H9 (cell line): ENCODE data around the gene PCDH9. TPM values are rescaled to one million over a fixed set of nuclear protein-coding genes. Genes with fewer than 3 reads are reported as not detected.

Source experiments
- DNase-seq: peaks from one replicate; pipeline ENCODE4 v3.0.0-alpha.2; 2017
- H2AFZ ChIP-seq: one replicate; pipeline ENCODE4 v1.6.1; 2013; ENCODE audit warnings: mild to moderate bottlenecking, low read length, control low read depth, moderate library complexity
- H2AK5ac ChIP-seq: 2 replicates; pipeline ENCODE4 v1.6.1; 2013; ENCODE audit warnings: low read length, control low read depth, mixed read lengths; ENCODE audit not compliant: insufficient read length
- H2BK120ac ChIP-seq: one replicate; pipeline ENCODE4 v1.6.1; 2013; ENCODE audit warnings: low read depth, mild to moderate bottlenecking, low read length, control low read depth, inconsistent platforms; ENCODE audit not compliant: poor library complexity, severe bottlenecking
- H2BK12ac ChIP-seq: 2 replicates; pipeline ENCODE4 v1.6.1; 2013; ENCODE audit warnings: low read length, control low read depth, mixed read lengths, low read depth; ENCODE audit not compliant: insufficient read length
- H2BK15ac ChIP-seq: 2 replicates; pipeline ENCODE4 v1.6.1; 2013; ENCODE audit warnings: low read depth, low read length, control low read depth
- H2BK20ac ChIP-seq: one replicate; pipeline ENCODE4 v1.6.1; 2013; ENCODE audit warnings: low read depth, mild to moderate bottlenecking, low read length, control low read depth, inconsistent platforms; ENCODE audit not compliant: poor library complexity, severe bottlenecking
- H2BK5ac ChIP-seq: 2 replicates; pipeline ENCODE4 v1.6.1; 2013; ENCODE audit warnings: low read length, control low read depth, mixed read lengths; ENCODE audit not compliant: insufficient read length
- H3K14ac ChIP-seq: 2 replicates; pipeline ENCODE4 v1.6.1; 2013; ENCODE audit warnings: low read length, control low read depth; ENCODE audit not compliant: insufficient read depth
- H3K18ac ChIP-seq: 2 replicates; pipeline ENCODE4 v1.6.1; 2013; ENCODE audit warnings: low read depth, mild to moderate bottlenecking, mixed read lengths, low read length, control low read depth; ENCODE audit not compliant: insufficient read length
- H3K23ac ChIP-seq: 2 replicates; pipeline ENCODE4 v1.6.1; 2013; ENCODE audit warnings: low read length, control low read depth, mixed read lengths, low read depth; ENCODE audit not compliant: insufficient read length
- H3K23me2 ChIP-seq: 2 replicates; pipeline ENCODE4 v1.6.1; 2013; ENCODE audit warnings: low read depth, mild to moderate bottlenecking, mixed read lengths, low read length, control low read depth; ENCODE audit not compliant: insufficient read length, poor library complexity, severe bottlenecking
- H3K27ac ChIP-seq: 2 replicates; pipeline ENCODE4 v1.5.1; 2013; ENCODE audit warnings: low read length, control low read depth, mixed read lengths, low read depth; ENCODE audit not compliant: insufficient read length
- H3K27me3 ChIP-seq: 2 replicates; pipeline ENCODE4 v1.6.1; 2013; ENCODE audit warnings: low read length, control low read depth, inconsistent platforms; ENCODE audit not compliant: insufficient read depth
- H3K4ac ChIP-seq: 2 replicates; pipeline ENCODE4 v1.6.1; 2013; ENCODE audit warnings: low read depth, mild to moderate bottlenecking, control low read depth, inconsistent platforms, low read length, moderate library complexity
- H3K4me1 ChIP-seq: 2 replicates; pipeline ENCODE4 v1.6.1; 2013; ENCODE audit warnings: low read length, control low read depth, inconsistent platforms; ENCODE audit not compliant: insufficient read depth
- H3K4me2 ChIP-seq: 2 replicates; pipeline ENCODE4 v1.6.1; 2013; ENCODE audit warnings: low read length, control low read depth, mixed read lengths; ENCODE audit not compliant: insufficient read length, insufficient read depth
- H3K56ac ChIP-seq: 2 replicates; pipeline ENCODE4 v1.6.1; 2013; ENCODE audit warnings: low read depth, mild to moderate bottlenecking, mixed read lengths, low read length, control low read depth; ENCODE audit not compliant: insufficient read length
- H3K79me1 ChIP-seq: 2 replicates; pipeline ENCODE4 v1.6.1; 2013; ENCODE audit warnings: low read depth, mild to moderate bottlenecking, moderate library complexity, low read length, control low read depth, inconsistent platforms; ENCODE audit not compliant: insufficient read depth, poor library complexity, severe bottlenecking
- H3K79me2 ChIP-seq: 2 replicates; pipeline ENCODE4 v1.6.1; 2013; ENCODE audit warnings: low read length, control low read depth, inconsistent platforms; ENCODE audit not compliant: insufficient read depth
- H3K9ac ChIP-seq: 2 replicates; pipeline ENCODE4 v1.6.1; 2013; ENCODE audit warnings: low read length, control low read depth, mixed read lengths; ENCODE audit not compliant: insufficient read length; ENCODE audit errors: extremely low read depth
- H3K9me3 ChIP-seq: one replicate; pipeline ENCODE4 v1.6.1; 2013; ENCODE audit warnings: low read depth, low read length, inconsistent platforms; ENCODE audit not compliant: control insufficient read depth
- H3T11ph ChIP-seq: one replicate; pipeline ENCODE4 v1.6.1; 2013; ENCODE audit warnings: mild to moderate bottlenecking, low read length, control low read depth, inconsistent platforms
- H4K20me1 ChIP-seq: one replicate; pipeline ENCODE4 v1.6.1; 2013; ENCODE audit not compliant: control insufficient read depth, insufficient read length, insufficient read depth
- H4K5ac ChIP-seq: 2 replicates; pipeline ENCODE4 v1.6.1; 2013; ENCODE audit warnings: low read depth, mild to moderate bottlenecking, mixed read lengths, low read length, control low read depth; ENCODE audit not compliant: insufficient read length
- H4K8ac ChIP-seq: replicated peaks from 2 replicates; pipeline ENCODE4 v1.6.1; 2013; ENCODE audit warnings: low read length, control low read depth, mixed read lengths, low read depth; ENCODE audit not compliant: insufficient read length
- H4K91ac ChIP-seq: 2 replicates; pipeline ENCODE4 v1.6.1; 2013; ENCODE audit warnings: low read depth, mild to moderate bottlenecking, moderate library complexity, mixed read lengths, low read length, control low read depth; ENCODE audit not compliant: insufficient read length
- H3K27ac Mint-ChIP-seq, 3 experiments: 2 replicates in 2 of 3; 3 replicates in 1 of 3; pipeline ENCODE4 v1.8.0; 2020 to 2021; ENCODE audit warnings: mixed read lengths in 3 of 3, mild to moderate bottlenecking in 1 of 3, moderate library complexity in 1 of 3
- H3K27me3 Mint-ChIP-seq: 2 replicates; pipeline ENCODE4 v1.8.0; 2021; ENCODE audit warnings: low read depth, mild to moderate bottlenecking, moderate library complexity, mixed read lengths
- H3K36me3 Mint-ChIP-seq, 3 experiments: 2 replicates in 2 of 3; 3 replicates in 1 of 3; pipeline ENCODE4 v1.8.0; 2020 to 2021; ENCODE audit warnings: low read depth in 3 of 3, mixed read lengths in 3 of 3; ENCODE audit not compliant: insufficient read depth in 1 of 3
- H3K4me1 Mint-ChIP-seq, 2 experiments: 2 replicates each; pipeline ENCODE4 v1.8.0; 2020; ENCODE audit warnings: mixed read lengths in 2 of 2
- H3K4me3 Mint-ChIP-seq, 2 experiments: 2 replicates in 1 of 2; 3 replicates in 1 of 2; pipeline ENCODE4 v1.8.0; 2020 to 2021; ENCODE audit warnings: mild to moderate bottlenecking in 2 of 2, mixed read lengths in 2 of 2, moderate library complexity in 1 of 2
- H3K9me3 Mint-ChIP-seq, 2 experiments: 2 replicates in 1 of 2; 3 replicates in 1 of 2; pipeline ENCODE4 v1.8.0; 2020; ENCODE audit warnings: mild to moderate bottlenecking in 2 of 2, mixed read lengths in 2 of 2, moderate library complexity in 1 of 2
- CTCF ChIP-seq: fragments of 200-600 bp; sonication (generic); conservative IDR thresholded peaks from 3 replicates; pipeline ENCODE4 v1.8.0; 2021; ENCODE audit warnings: antibody characterized with exemption, mild to moderate bottlenecking
- WGBS: extraction: QIAGEN DNeasy Blood & Tissue Kit; methylation state at CpG from one replicate; pipeline ENCODE4 v1.1.7; 2013; ENCODE audit warnings: missing lambda C conversion rate, low lambda C conversion rate, mixed read lengths; ENCODE audit not compliant: insufficient read length; ENCODE audit errors: extremely low coverage; 5-methylcytosine and 5-hydroxymethylcytosine counted together
- total RNA-seq: library from RNA; stranded (reverse); gene quantifications from 2 replicates; pipeline ENCODE4 v1.2.1, GENCODE V29; 2021

PCDH9 gene
- total RNA-seq, 1 experiment from 2014 or later, result 0.11 TPM

DNA sequence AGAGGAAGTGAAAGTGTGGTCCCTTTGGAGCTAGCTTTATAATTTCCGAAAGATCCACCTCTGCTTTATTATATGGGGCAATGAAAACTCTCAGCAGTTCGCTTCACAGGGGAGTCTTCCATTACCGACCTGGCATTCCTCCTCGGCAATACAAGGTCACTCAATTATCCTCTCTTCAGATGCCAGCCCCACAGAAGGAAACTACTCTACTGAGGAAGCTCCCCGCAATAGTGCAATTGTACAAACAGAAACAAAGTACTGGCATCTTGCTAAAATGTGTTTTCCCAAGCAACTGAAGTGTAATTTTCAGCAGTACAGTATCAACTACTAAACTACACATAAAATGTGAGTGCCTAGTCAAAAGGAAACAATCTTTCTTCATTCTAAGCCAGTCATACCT is 702.0 kb downstream of the PCDH9 start:
- Histone ChIP-seq H3K14ac (no peak overlapping the region), H4K20me1 (no peaks in the 10 kb centered on the region), H3K9ac (no peak overlapping the region), H2BK15ac (no peak overlapping the region), H2BK120ac (no peak overlapping the region), H2BK20ac (no peak overlapping the region), H3K56ac (no peak overlapping the region), H3K23me2 (no peaks in the 10 kb centered on the region), H4K91ac (no peak overlapping the region), H3K79me2 (no peaks in the 10 kb centered on the region), H3T11ph (no peak overlapping the region), H2BK12ac (no peak overlapping the region), H3K18ac (no peak overlapping the region), H3K27ac (no peak overlapping the region), H4K5ac (no peak overlapping the region), H3K9me3 (no peaks in the 10 kb centered on the region), H3K4me1 (no peaks in the 10 kb centered on the region), H3K4ac (no peak overlapping the region), H2AFZ (no peak overlapping the region), H4K8ac (no peak overlapping the region), H2AK5ac (no peak overlapping the region), H3K23ac (no peak overlapping the region), H3K4me2 (peak overlapping the region; percentile 21), H3K27me3 (no peaks in the 10 kb centered on the region), H3K79me1 (no peaks in the 10 kb centered on the region), H2BK5ac (no peak overlapping the region)
- H3K9me3 Mint-ChIP-seq, result no peaks in the 10 kb centered on the region
- DNase-seq, result no peak
- no peaks in the 10 kb centered on the region for H3K36me3 Mint-ChIP-seq
- H3K27me3 Mint-ChIP-seq, result no peaks in the 10 kb centered on the region
- no peak for TF ChIP-seq CTCF
- H3K4me1 Mint-ChIP-seq, result peaks cover 42 to 46% of the 10 kb centered on the region in 2 experiments
- no CpG with 5 or more reads among the region's 5 CpGs for WGBS
- no peak overlapping the region for H3K4me3 Mint-ChIP-seq
- H3K27ac Mint-ChIP-seq, result no peak overlapping the region; a peak in 1 of 7 replicates
